ENCODE data around the gene B4GALT2. TPM values are rescaled to one million over a fixed set of nuclear protein-coding genes. Genes with fewer than 3 reads are reported as not detected.

Gene B4GALT2
- total RNA-seq, 2 experiments from 2014 or later: 13.0 to 15.5 TPM

GRCh38 chr1:44012404-44012803 is 33.4 kb downstream of the B4GALT2 start:
- no peaks in the 10 kb centered on the region for H3K4me1 Mint-ChIP-seq
- H3K4me3 Mint-ChIP-seq: no peak overlapping the region
- no peaks in the 10 kb centered on the region for H3K36me3 Mint-ChIP-seq (ENCODE audit: low read depth)
- DNase-seq: no peak
- H3K27me3 Mint-ChIP-seq: no peaks in the 10 kb centered on the region
- ChIA-PET POLR2A (no interaction called here), CTCF (no interaction called here)
- H3K27ac Mint-ChIP-seq: no peak overlapping the region
- no peaks in the 10 kb centered on the region for H3K9me3 Mint-ChIP-seq

- no peak for DNase-seq
- no peaks in the 10 kb centered on the region for H3K4me1 Mint-ChIP-seq
- ChIA-PET CTCF (no interaction called here), POLR2A (no interaction called here)
- H3K27ac Mint-ChIP-seq: no peak overlapping the region
- no peaks in the 10 kb centered on the region for H3K36me3 Mint-ChIP-seq (ENCODE audit: low read depth)
- no peaks in the 10 kb centered on the region for H3K27me3 Mint-ChIP-seq
- no peak overlapping the region for H3K4me3 Mint-ChIP-seq
- no peaks in the 10 kb centered on the region for H3K9me3 Mint-ChIP-seq
Measured at GRCh38 chr1:44012941-44013609, 34.1 kb downstream of the B4GALT2 start.

- ChIA-PET POLR2A (interaction anchor here (0.8 kb wide), 1 partner anchor 8 kb away, joined by 3 read pairs; no protein-coding TSS in a partner anchor), CTCF (interaction anchor here (1.8 kb wide), 1 partner anchor 9 kb away, joined by 12 read pairs; no protein-coding TSS in a partner anchor)
- Mint-ChIP-seq H3K36me3 (ENCODE audit: low read depth) (no peaks in the 10 kb centered on the region), H3K27me3 (no peaks in the 10 kb centered on the region), H3K9me3 (no peaks in the 10 kb centered on the region), H3K4me3 (no peak overlapping the region), H3K27ac (no peak overlapping the region), H3K4me1 (no peaks in the 10 kb centered on the region)
- DNase-seq: no peak
Measured at GRCh38 chr1:44013949-44014348, 34.9 kb downstream of the B4GALT2 start.

GRCh38 chr1:44014365-44015104 is 35.5 kb downstream of the B4GALT2 start:
- Mint-ChIP-seq H3K4me3 (no peak overlapping the region), H3K4me1 (no peaks in the 10 kb centered on the region), H3K27me3 (no peaks in the 10 kb centered on the region), H3K36me3 (ENCODE audit: low read depth) (no peaks in the 10 kb centered on the region), H3K9me3 (no peaks in the 10 kb centered on the region), H3K27ac (no peak overlapping the region)
- ChIA-PET CTCF (interaction anchor here (0.8 to 1.8 kb wide), 2 partner anchors 9 to 22 kb away, joined by 3 to 12 read pairs; no protein-coding TSS in a partner anchor), POLR2A (interaction anchor here (0.8 kb wide), 1 partner anchor 9 kb away, joined by 3 read pairs; no protein-coding TSS in a partner anchor)
- DNase-seq: no peak

- DNase-seq: no peak
- Mint-ChIP-seq H3K36me3 (ENCODE audit: low read depth) (no peaks in the 10 kb centered on the region), H3K9me3 (no peaks in the 10 kb centered on the region), H3K4me1 (no peaks in the 10 kb centered on the region), H3K4me3 (no peak overlapping the region), H3K27ac (no peak overlapping the region), H3K27me3 (no peaks in the 10 kb centered on the region)
- CTCF ChIA-PET: interaction anchor here (0.8 to 1.8 kb wide), 2 partner anchors 10 to 21 kb away, joined by 3 to 12 read pairs; no protein-coding TSS in a partner anchor
- POLR2A ChIA-PET: no interaction called here
Measured at GRCh38 chr1:44015206-44015605, 36.2 kb downstream of the B4GALT2 start.

- no peaks in the 10 kb centered on the region for H3K9me3 Mint-ChIP-seq
- H3K27ac Mint-ChIP-seq: no peak overlapping the region
- no peak for DNase-seq
- H3K27me3 Mint-ChIP-seq: no peaks in the 10 kb centered on the region
- no peak overlapping the region for H3K4me3 Mint-ChIP-seq
- ChIA-PET CTCF (no interaction called here), POLR2A (no interaction called here)
- no peaks in the 10 kb centered on the region for H3K36me3 Mint-ChIP-seq (ENCODE audit: low read depth)
- H3K4me1 Mint-ChIP-seq: no peaks in the 10 kb centered on the region
Measured at GRCh38 chr1:44016041-44016889, 37.3 kb downstream of the B4GALT2 start.

GRCh38 chr1:44016890-44017400 is 37.9 kb downstream of the B4GALT2 start:
- Mint-ChIP-seq H3K4me3 (no peak overlapping the region), H3K9me3 (no peaks in the 10 kb centered on the region), H3K27ac (no peak overlapping the region), H3K27me3 (no peaks in the 10 kb centered on the region), H3K4me1 (no peaks in the 10 kb centered on the region), H3K36me3 (ENCODE audit: low read depth) (peaks cover 2% of the 10 kb centered on the region)
- DNase-seq: no peak
- CTCF ChIA-PET: interaction anchor here (0.6 kb wide), 1 partner anchor 623 kb away, joined by 3 read pairs; no protein-coding TSS in a partner anchor
- POLR2A ChIA-PET: no interaction called here

- H3K4me3 Mint-ChIP-seq: no peak overlapping the region
- H3K27ac Mint-ChIP-seq: no peak overlapping the region
- no peaks in the 10 kb centered on the region for H3K4me1 Mint-ChIP-seq
- POLR2A ChIA-PET: interaction anchor here (1.1 kb wide), 1 partner anchor 44 kb away, joined by 3 read pairs; no protein-coding TSS in a partner anchor
- no peaks in the 10 kb centered on the region for H3K27me3 Mint-ChIP-seq
- H3K36me3 Mint-ChIP-seq (ENCODE audit: low read depth): peaks cover 2% of the 10 kb centered on the region
- CTCF ChIA-PET: no interaction called here
- no peaks in the 10 kb centered on the region for H3K9me3 Mint-ChIP-seq
- DNase-seq: no peak
Measured at GRCh38 chr1:44019466-44019948, 40.5 kb downstream of the B4GALT2 start.

GRCh38 chr1:44020464-44020863 is 41.5 kb downstream of the B4GALT2 start:
- H3K27ac Mint-ChIP-seq: no peak overlapping the region
- POLR2A ChIA-PET: no interaction called here
- H3K4me1 Mint-ChIP-seq: no peaks in the 10 kb centered on the region
- peaks cover 2% of the 10 kb centered on the region for H3K36me3 Mint-ChIP-seq (ENCODE audit: low read depth)
- DNase-seq: no peak
- no peaks in the 10 kb centered on the region for H3K9me3 Mint-ChIP-seq
- H3K4me3 Mint-ChIP-seq: no peak overlapping the region
- no peaks in the 10 kb centered on the region for H3K27me3 Mint-ChIP-seq
- CTCF ChIA-PET: interaction anchor here (1.1 to 2.6 kb wide), 2 partner anchors 15 to 16 kb away, joined by 3 to 14 read pairs; no protein-coding TSS in a partner anchor

- ChIA-PET CTCF (interaction anchor here (1.1 to 2.6 kb wide), 2 partner anchors 16 kb away, joined by 3 to 14 read pairs; no protein-coding TSS in a partner anchor), POLR2A (no interaction called here)
- Mint-ChIP-seq H3K27me3 (no peaks in the 10 kb centered on the region), H3K36me3 (ENCODE audit: low read depth) (peaks cover 2% of the 10 kb centered on the region), H3K27ac (no peak overlapping the region), H3K4me3 (no peak overlapping the region), H3K9me3 (no peaks in the 10 kb centered on the region), H3K4me1 (no peaks in the 10 kb centered on the region)
- DNase-seq: no peak
Measured at GRCh38 chr1:44021156-44021555, 42.1 kb downstream of the B4GALT2 start.

- CTCF ChIA-PET: interaction anchor here (2.6 kb wide), 1 partner anchor 16 kb away, joined by 14 read pairs; no protein-coding TSS in a partner anchor
- Mint-ChIP-seq H3K4me1 (no peaks in the 10 kb centered on the region), H3K4me3 (no peak overlapping the region), H3K36me3 (ENCODE audit: low read depth) (peaks cover 2% of the 10 kb centered on the region), H3K9me3 (no peaks in the 10 kb centered on the region), H3K27ac (no peak overlapping the region), H3K27me3 (no peaks in the 10 kb centered on the region)
- POLR2A ChIA-PET: interaction anchor here (0.8 kb wide), 1 partner anchor 610 kb away, joined by 3 read pairs; no protein-coding TSS in a partner anchor
- no peak for DNase-seq
Measured at GRCh38 chr1:44021581-44022321, 42.7 kb downstream of the B4GALT2 start.

All from activated CD4-positive, alpha-beta memory T cell treated with anti-CD3 and anti-CD28 coated beads, Interleukin-2, amount 10 ng/mL, durations not matched to agents 7 days and 5 days (primary cell).